ENCODE measurements around the gene ELN. TPM values are rescaled to one million over a fixed set of nuclear protein-coding genes. Genes with fewer than 3 reads are reported as not detected.

Gene ELN
- total RNA-seq, 1 experiment from 2014 or later = 0.26 TPM

DNA sequence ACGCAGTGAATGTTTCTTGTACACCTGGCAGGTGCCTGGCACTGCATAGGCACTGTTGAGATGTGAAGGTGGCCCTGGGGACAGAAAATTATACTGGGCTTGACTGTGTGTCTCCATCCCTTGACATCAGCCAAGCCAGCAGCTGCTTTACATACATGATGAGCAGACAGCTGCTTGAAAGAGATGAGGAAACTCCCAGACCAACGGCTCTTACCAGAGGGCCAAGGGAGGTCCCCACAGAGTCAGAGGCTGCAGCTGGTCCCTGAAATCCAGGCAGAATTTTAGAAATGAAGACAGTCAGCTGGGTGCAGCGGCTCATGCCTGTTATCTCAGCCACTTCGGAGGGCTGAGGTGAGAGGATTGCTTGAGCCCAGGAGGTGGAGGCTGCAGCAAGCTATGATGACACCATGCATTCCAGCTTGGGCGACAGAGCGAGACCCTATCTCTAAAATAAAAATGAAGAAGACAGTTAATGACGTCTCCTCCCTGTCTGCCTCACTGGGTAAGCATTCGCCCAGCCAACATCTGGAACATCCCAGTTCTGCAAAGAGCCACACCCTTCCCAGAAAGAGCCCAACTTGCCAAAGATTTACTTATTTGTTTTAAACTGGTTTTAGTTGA, 73.2 kb downstream of the ELN start:
- CTCF ChIA-PET = no interaction called here
- in situ Hi-C loops (cut with HindIII; ENCODE audit: low pct_unique_long_range_greater_than_20kb, low sequenced_read_pairs) = no loop called here

DNA sequence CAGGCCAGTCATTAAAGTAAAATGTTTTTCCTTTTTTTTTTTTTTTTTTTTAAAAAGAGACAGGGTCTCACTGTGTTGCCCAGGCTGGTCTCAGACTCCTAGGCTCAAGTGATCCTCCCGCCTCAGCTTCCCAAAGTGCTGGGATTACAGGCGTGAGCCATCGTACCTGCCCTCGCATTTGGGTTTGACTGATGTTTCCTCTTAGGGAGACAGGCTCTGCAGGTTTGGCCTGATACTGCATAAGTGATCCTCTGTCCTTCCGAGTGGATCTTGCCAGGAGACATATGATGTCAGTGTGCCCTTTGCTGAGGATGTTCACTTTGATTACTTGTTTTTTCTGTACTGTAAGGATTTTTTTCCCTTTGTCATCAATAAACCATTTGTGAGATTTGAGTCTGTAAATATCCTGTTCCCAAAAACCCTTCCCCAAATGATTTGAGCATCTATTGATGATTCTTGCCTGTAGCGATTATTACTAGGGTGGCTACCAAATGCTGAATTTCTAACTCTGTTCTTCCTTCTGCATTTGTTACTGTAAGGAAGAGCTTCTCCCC, 75.3 kb downstream of the ELN start:
- no peaks in the 10 kb centered on the region for H3K9me3 ChIP-seq (ENCODE audit: control insufficient read depth, insufficient read depth, low read depth, low read length)
- in situ Hi-C loops (cut with HindIII; ENCODE audit: low pct_unique_long_range_greater_than_20kb, low sequenced_read_pairs) (no loop called here), intact Hi-C loops (cut with micrococcal nuclease; ENCODE audit: unreplicated experiment) (no loop called here)
- H3K4me3 ChIP-seq (ENCODE audit: low read depth in 2 of 2, low read length in 2 of 2) = no peak overlapping the region
- no peak overlapping the region for H3K27ac ChIP-seq (ENCODE audit: low read length)
- DNase-seq (ENCODE audit: low read depth, low spot score) = no peak
- no peak for ATAC-seq
- H3K27me3 ChIP-seq (ENCODE audit: control insufficient read depth, insufficient read depth, low read length) = no peaks in the 10 kb centered on the region
- ChIA-PET POLR2A (interaction anchor here (0.7 kb wide), 1 partner anchor 123 kb away, joined by 6 read pairs; no protein-coding TSS in a partner anchor), CTCF (interaction anchor here (0.7 kb wide), 1 partner anchor 295 kb away, joined by 6 read pairs; no protein-coding TSS in a partner anchor)
- H3K4me1 ChIP-seq (ENCODE audit: control insufficient read depth, insufficient read depth, low read length) = no peaks in the 10 kb centered on the region
- BruUV-seq (replicated peaks) = no TSS peak
- TF ChIP-seq POLR2AphosphoS5 (IDR thresholded peaks at IDR 0.05; ENCODE audit: low read depth, low read length) (no peak), CTCF (IDR thresholded peaks at IDR 0.05) (no peak), REST (IDR thresholded peaks at IDR 0.05; ENCODE audit: insufficient read depth in 1 of 2, low read depth in 2 of 2, low read length in 1 of 2) (no peak), TCF7L2 (IDR thresholded peaks at IDR 0.05; ENCODE audit: low read depth, low read length) (no peak), SIN3A (IDR thresholded peaks at IDR 0.05; ENCODE audit: borderline replicate concordance, insufficient read depth, low read depth, low read length) (no peak)
- no peaks in the 10 kb centered on the region for H3K36me3 ChIP-seq (ENCODE audit: control insufficient read depth, insufficient read depth, low read length)

More for the DNA sequence above, 73.2 kb downstream of the ELN start:
- H3K27me3 ChIP-seq (ENCODE audit: control insufficient read depth, insufficient read depth, low read length) = no peaks in the 10 kb centered on the region
- no peak overlapping the region for H3K4me3 ChIP-seq (ENCODE audit: low read depth in 2 of 2, low read length in 2 of 2)
- H3K9me3 ChIP-seq (ENCODE audit: control insufficient read depth, insufficient read depth, low read depth, low read length) = no peaks in the 10 kb centered on the region
- no peak overlapping the region for H3K27ac ChIP-seq (ENCODE audit: low read length)
- no peak for ATAC-seq
- DNase-seq (ENCODE audit: low read depth, low spot score) = no peak
- no TSS peak for BruUV-seq (replicated peaks)
- TF ChIP-seq CTCF (IDR thresholded peaks at IDR 0.05) (no peak), SIN3A (IDR thresholded peaks at IDR 0.05; ENCODE audit: borderline replicate concordance, insufficient read depth, low read depth, low read length) (no peak), REST (IDR thresholded peaks at IDR 0.05; ENCODE audit: insufficient read depth in 1 of 2, low read depth in 2 of 2, low read length in 1 of 2) (no peak), TCF7L2 (IDR thresholded peaks at IDR 0.05; ENCODE audit: low read depth, low read length) (no peak), POLR2AphosphoS5 (IDR thresholded peaks at IDR 0.05; ENCODE audit: low read depth, low read length) (no peak)
- intact Hi-C loops (cut with micrococcal nuclease; ENCODE audit: unreplicated experiment) = no loop called here
- H3K36me3 ChIP-seq (ENCODE audit: control insufficient read depth, insufficient read depth, low read length) = no peaks in the 10 kb centered on the region
- no peaks in the 10 kb centered on the region for H3K4me1 ChIP-seq (ENCODE audit: control insufficient read depth, insufficient read depth, low read length)
- POLR2A ChIA-PET = interaction anchor here (0.7 kb wide), 1 partner anchor 36 kb away, joined by 7 read pairs; no protein-coding TSS in a partner anchor
